Brain pericyte (primary cell): ENCODE data around the gene FAM209B.
"Not testable (repeated sequence)": the region's sequence is repeated elsewhere in the genome, so short reads cannot be mapped to it uniquely, and the experiment has no call there.

ENCODE experiments used
- DNase-seq: peaks from one replicate; pipeline ENCODE4 v3.0.0-alpha.2; 2012; ENCODE audit warnings: low read depth, low spot score

Gene FAM209B, protein sequence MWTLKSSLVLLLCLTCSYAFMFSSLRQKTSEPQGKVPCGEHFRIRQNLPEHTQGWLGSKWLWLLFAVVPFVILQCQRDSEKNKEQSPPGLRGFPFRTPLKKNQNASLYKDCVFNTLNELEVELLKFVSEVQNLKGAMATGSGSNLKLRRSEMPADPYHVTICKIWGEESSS

DNA sequence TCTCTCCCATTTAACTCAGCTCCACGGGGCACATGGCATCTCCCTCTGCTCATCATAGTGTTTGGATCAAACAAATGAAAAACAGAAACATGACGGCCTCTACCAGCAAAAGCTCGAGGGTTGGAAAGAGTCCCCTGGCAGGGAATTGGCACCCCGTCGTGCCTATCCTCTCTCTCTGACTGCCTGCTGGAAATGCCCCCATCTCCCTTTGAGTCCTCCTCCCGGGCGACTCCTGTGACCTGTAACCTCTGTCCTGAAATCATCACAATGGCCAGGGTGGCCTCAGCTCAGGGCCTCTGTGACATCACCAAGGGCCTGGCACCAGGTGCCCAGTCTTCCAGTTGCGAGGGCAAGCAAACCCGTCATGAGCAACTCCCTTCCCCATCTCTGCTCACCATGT lies at the start of gene FAM209B:
FAM209B (plus strand) TSS at position 301 of the 400 bp plus-strand sequence; CDS start at position 397, 96 bp downstream.
- not testable (repeated sequence) for DNase-seq

- DNase-seq, result no peak
Observed at GRCh38 chr20:56483970-56484369, 49.1 kb upstream of the FAM209B start.

GRCh38 chr20:56487216-56487615 lies 45.8 kb upstream of the FAM209B start:
- DNase-seq, result no peak

DNA sequence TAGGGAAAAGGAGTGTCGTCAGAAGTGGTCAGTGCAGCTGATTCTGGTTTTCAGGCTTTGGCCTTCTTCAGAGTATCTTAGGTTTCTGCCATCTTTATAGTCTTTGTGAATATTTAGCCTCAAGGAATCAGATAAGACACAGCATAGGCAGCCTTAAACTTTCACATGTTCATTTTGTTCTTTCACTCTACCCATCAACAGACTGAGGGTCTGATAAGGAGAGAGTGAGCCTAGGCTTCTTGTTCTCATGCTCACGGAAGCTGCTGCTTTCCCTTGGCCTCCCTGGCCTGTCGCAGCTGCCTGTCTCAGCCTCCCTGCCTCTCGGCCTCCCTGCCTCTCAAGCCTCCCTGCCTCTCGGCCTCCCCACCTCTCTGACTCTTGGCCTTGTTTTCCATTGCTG lies 44.5 kb upstream of the FAM209B start:
- no peak for DNase-seq

- DNase-seq, result no peak
Observed at GRCh38 chr20:56501116-56501515, 31.9 kb upstream of the FAM209B start.

GRCh38 chr20:56503916-56504315 lies 29.1 kb upstream of the FAM209B start:
- DNase-seq, result no peak

DNA sequence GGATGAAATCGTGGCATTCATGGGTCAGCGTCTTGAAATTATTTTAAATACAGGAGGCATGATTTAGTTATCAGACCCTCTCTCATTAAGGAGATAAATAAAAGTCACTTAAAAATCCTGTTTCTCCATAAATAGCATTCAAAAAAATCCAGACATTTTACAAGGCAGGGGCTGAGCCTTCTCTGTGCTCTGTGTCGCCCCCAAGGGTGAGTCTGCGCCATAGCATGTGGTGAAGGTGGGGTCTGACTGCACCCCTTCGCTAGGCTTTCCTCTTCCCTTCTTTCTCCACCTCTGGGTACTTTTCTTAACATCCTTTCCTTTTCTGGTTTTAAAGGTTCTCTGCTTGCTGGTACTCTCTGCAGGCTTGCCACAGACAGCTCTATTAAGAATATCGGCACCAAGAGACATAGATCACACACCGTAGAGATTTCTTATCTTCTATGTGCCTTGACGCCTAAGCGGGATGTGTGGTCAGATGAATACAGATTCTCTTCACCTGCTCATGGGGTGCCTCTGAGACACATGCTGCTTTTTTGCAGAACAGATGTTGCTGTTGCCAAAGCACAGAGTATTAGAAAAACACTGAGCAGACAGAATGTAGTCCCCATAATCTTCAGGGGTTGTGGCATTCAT lies 28.6 kb upstream of the FAM209B start:
- DNase-seq, result no peak

DNA sequence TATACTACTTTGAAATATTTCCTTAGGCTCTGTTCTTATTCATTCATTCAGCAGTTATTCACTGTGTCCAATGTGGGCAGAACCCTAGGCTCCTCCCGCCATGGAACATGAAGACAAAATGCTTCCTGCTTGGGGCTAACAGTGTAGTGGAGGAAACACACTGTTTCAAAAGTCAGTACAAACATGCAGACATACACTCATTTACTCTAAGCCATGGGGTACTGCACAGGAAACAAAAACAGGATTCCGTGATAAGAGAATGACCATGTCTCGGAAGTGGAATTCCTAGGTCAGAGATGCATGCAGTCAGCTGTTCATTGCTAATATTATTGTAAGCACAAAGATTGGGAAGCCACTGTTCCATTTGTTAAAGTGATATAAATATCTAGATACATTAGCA lies 26.9 kb upstream of the FAM209B start:
- DNase-seq, result no peak

- DNase-seq, result no peak
Observed at GRCh38 chr20:56511926-56512325, 21.1 kb upstream of the FAM209B start.

DNA sequence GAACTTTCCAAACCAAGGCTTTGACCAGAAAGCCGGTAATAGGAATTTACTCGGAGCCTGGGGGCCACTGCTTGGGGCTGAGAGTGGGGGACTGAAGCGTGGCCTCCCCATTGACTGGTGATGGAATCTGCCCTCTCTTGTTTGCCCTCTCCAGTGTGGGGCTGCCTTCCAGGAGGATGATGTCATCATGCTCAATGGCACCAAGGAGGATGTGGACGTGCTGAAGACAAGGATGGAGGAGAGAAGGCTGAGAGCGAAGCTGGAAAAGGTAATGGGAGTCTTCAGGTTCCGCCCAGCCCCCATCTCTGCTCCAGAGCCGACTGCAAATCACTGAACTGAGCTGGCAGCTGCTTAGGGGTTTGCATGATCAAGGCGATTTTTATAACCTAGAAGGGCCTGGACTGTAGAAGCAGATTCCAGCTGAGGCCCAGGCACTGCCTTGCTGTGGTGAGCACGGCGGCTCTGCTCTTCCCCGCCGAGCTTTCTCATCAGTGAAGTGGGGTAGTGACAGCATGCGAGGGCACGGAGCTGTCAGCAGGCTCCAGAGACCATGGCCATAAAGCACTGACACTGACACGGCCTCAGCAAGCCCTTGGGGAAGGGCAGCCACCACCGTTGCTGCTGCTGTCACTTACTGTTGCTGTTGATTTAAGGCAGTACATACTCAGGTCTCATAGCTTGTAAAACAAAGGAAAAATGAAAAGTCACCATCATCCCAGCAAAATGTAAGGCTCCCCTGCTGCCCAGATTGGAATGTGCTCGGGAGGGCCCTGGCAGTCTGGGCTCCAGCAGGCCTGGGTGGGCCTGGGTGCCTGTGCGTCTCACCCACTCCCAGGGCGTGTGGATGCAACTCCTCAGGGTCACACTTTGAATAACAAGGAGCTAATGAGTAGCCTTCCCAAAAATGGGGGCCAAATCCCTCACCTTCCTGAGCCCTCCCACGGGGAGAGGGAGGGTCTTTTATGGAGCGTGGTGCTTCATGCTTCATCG lies 19.6 kb upstream of the FAM209B start:
- DNase-seq, result no peak

GRCh38 chr20:56516631-56517030 lies 16.4 kb upstream of the FAM209B start:
- no peak for DNase-seq

- DNase-seq, result no peak
Observed at GRCh38 chr20:56517211-56517610, 15.8 kb upstream of the FAM209B start.

GRCh38 chr20:56517641-56518040 lies 15.4 kb upstream of the FAM209B start:
- no peak for DNase-seq

DNA sequence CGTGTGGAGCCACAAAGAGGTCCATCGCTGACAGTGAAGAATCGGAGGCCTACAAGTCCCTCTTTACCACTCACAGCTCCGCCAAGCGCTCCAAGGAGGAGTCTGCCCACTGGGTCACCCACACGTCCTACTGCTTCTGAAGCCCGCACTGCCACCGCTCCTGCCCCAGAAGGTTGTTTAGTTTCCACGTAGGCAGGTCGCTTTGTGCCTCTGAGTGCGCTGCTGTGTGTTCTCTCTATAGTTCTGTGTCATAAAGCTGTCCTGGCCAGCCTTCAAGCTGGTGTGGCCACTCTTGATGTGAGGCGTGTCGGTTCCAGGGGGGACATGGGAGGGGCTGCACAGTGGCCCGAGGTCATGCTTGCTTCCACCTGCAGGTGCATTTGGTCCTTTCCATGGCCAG lies 14.9 kb upstream of the FAM209B start:
- DNase-seq, result no peak

GRCh38 chr20:56518721-56519398 lies 14.2 kb upstream of the FAM209B start:
- no peak for DNase-seq

DNA sequence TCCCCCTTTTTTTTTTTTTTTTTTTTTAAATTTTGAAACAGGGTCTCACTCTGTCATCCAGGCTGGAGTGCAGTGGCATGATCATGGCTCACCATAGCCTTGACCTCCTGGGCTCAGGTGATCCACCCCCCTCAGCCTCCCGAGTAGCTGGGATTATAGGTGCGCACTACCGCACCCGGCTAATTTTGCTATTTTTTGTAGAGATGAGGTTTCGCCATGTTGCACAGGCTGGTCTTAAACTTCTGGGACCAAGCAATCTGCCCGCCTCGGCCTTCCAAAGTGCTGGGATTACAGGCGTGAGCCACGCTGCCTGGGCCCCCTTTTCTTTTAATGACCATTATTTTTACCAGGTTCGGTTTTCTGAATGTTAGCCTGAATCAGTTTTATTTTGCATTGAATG lies 13.5 kb upstream of the FAM209B start:
- no peak for DNase-seq

DNA sequence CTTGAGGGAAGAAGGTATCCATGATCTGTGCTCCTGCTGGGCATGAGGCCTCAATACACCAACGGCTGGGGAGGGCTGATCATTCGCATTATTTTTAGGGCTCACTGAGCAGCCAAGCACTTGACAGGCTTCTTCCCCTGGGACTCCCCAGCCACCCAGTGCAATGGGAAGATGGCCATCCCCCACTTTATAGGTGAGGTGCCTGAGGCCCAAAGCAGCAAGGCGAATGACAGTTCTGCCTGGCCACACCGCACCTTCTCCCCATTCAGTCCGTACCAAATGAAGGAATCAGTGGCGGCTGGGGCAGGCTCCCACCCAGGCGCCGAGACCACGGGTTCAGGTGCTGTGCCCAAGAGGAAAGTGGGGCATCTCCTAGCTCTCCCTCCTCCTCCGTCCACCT lies 12.9 kb upstream of the FAM209B start:
- no peak for DNase-seq

- not testable (repeated sequence) for DNase-seq
Observed at GRCh38 chr20:56520746-56521354, 12.2 kb upstream of the FAM209B start.

- DNase-seq, result no peak
Observed at GRCh38 chr20:56522311-56522710, 10.7 kb upstream of the FAM209B start.

GRCh38 chr20:56524444-56524843 lies 8.6 kb upstream of the FAM209B start, which contains the start of gene FAM209A:
Gene FAM209A (plus strand): TSS chr20:56524744. CDS start chr20:56524809, 65 bp downstream.
- DNase-seq, result not testable (repeated sequence)

DNA sequence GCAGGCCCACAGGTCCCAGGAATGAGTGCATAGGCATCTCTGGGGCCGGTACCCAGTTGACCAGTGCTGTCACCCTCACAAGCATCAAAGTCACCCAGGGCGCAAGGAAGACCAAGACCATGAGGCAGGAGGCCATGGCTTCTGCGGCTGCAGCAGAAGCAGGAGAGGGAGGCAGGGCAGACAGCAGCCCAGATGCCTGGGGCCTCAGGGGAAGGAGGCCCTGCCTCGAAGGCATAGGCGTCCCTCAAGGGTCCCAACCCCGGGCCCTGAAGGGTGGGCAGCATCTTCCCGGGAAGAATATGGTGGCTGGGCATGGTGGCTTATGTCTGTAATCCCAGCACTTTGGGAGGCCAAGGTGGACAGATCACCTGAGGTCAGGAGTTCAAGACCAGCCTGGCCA lies 5.5 kb upstream of the FAM209B start:
- DNase-seq, result no peak
